SK-N-SH (cell line): ENCODE data around the gene LHPP. TPM values are rescaled to one million over a fixed set of nuclear protein-coding genes. Genes with fewer than 3 reads are reported as not detected.

Experiments
- CTCF ChIA-PET: fragments of 300-600, 350-600 bp; formaldehyde crosslinking; extraction: SDS; loops from one replicate; lab custom pipeline; 2021; lab: Yijun Ruan, JAX
- POLR2A ChIA-PET: fragments of 350-600 bp; sonication (Branson Sonifier 250); formaldehyde crosslinking; extraction: SDS; loops from one replicate; lab custom pipeline; 2020; ENCODE audit warnings: antibody characterized with exemption, inconsistent platforms; lab: Yijun Ruan, JAX
- DNase-seq: peaks from one replicate; pipeline ENCODE4 v3.0.0; 2012
- H2AFZ ChIP-seq: fragments of 200-600 bp; sonication (generic); 2 replicates; pipeline ENCODE4 v1.8.1; 2016; ENCODE audit warnings: antibody characterized with exemption, mild to moderate bottlenecking, low read depth
- H3F3A ChIP-seq: fragments of 200-600 bp; sonication (generic); replicated peaks from 2 replicates; pipeline ENCODE3; 2016; ENCODE audit warnings: antibody characterized with exemption, mild to moderate bottlenecking; ENCODE audit not compliant: insufficient read depth
- H3K27ac ChIP-seq, 2 experiments: fragments of 200-500 bp in 1 of 2; fragments of 200-600 bp in 1 of 2; sonication (Bioruptor generic) in 1 of 2; sonication (generic), shearing (Covaris generic) in 1 of 2; 2 replicates each; pipeline versions ENCODE4 v1.5.1 to v1.6.1; 2014 to 2016; ENCODE audit warnings: low read depth in 2 of 2, inconsistent platforms in 1 of 2, low read length in 1 of 2, mild to moderate bottlenecking in 1 of 2, mixed read lengths in 1 of 2
- H3K27me3 ChIP-seq: fragments of 200-600 bp; sonication (generic), shearing (Covaris generic); 2 replicates; pipeline ENCODE4 v1.6.1; 2016; ENCODE audit warnings: mixed run types; ENCODE audit not compliant: insufficient read depth
- H3K36me3 ChIP-seq, 2 experiments: fragments of 200-500 bp in 1 of 2; fragments of 200-600 bp in 1 of 2; sonication (Bioruptor generic) in 1 of 2; sonication (generic) in 1 of 2; replicated peaks in 1 of 2; 2 replicates each; pipeline versions ENCODE3 to v1.5.1; 2014 to 2016; ENCODE audit warnings: low read length in 1 of 2, mild to moderate bottlenecking in 1 of 2; ENCODE audit not compliant: insufficient read depth in 2 of 2, control insufficient read depth in 1 of 2
- H3K4me1 ChIP-seq, 2 experiments: fragments of 200-500 bp in 1 of 2; fragments of 200-600 bp in 1 of 2; sonication (Bioruptor generic) in 1 of 2; sonication (generic), shearing (Covaris generic) in 1 of 2; 2 replicates each; pipeline versions ENCODE4 v1.5.1 to v1.6.1; 2014 to 2016; ENCODE audit warnings: low read depth in 1 of 2, low read length in 1 of 2, mixed run types in 1 of 2; ENCODE audit not compliant: insufficient read depth in 2 of 2, control insufficient read depth in 1 of 2
- H3K4me2 ChIP-seq: fragments of 200-600 bp; sonication (generic), shearing (Covaris generic); 2 replicates; pipeline ENCODE4 v1.6.1; 2017; ENCODE audit warnings: mixed run types
- H3K4me3 ChIP-seq, 2 experiments: fragments of 200-500 bp in 1 of 2; fragments of 200-600 bp in 1 of 2; sonication (Bioruptor generic) in 1 of 2; sonication (generic), shearing (Covaris generic) in 1 of 2; 2 replicates each; pipeline versions ENCODE4 v1.5.1 to v1.8.1; 2014 to 2016; ENCODE audit warnings: low read depth in 2 of 2, inconsistent platforms in 1 of 2, low read length in 1 of 2, mild to moderate bottlenecking in 1 of 2, mixed read lengths in 1 of 2, moderate library complexity in 1 of 2
- H3K79me2 ChIP-seq: fragments of 200-600 bp; sonication (generic); 2 replicates; pipeline ENCODE4 v1.8.1; 2017; ENCODE audit warnings: mild to moderate bottlenecking; ENCODE audit not compliant: insufficient read depth
- H3K9ac ChIP-seq: fragments of 200-600 bp; sonication (generic); 2 replicates; pipeline ENCODE4 v1.6.1; 2017; ENCODE audit warnings: mixed run types
- H3K9me2 ChIP-seq: fragments of 200-600 bp; sonication (generic); 2 replicates; pipeline ENCODE4 v1.6.1; 2017; ENCODE audit warnings: mixed run types
- H3K9me3 ChIP-seq: fragments of 200-600 bp; sonication (generic); 2 replicates; pipeline ENCODE4 v1.6.1; 2017; ENCODE audit warnings: mixed run types, mild to moderate bottlenecking, moderate library complexity
- H4K20me1 ChIP-seq: fragments of 200-600 bp; sonication (generic); 2 replicates; pipeline ENCODE4 v1.6.1; 2017; ENCODE audit warnings: mild to moderate bottlenecking, mixed run types; ENCODE audit not compliant: insufficient read depth
- CTCF ChIP-seq: fragments of 200-600 bp; sonication (generic); IDR thresholded peaks from 2 replicates; pipeline ENCODE4 v1.6.1; 2017; ENCODE audit warnings: antibody characterized with exemption, mild to moderate bottlenecking, moderate library complexity
- ELF1 ChIP-seq: IDR thresholded peaks from 2 replicates; pipeline ENCODE4 v1.4.0; 2012
- FOXJ3 ChIP-seq: sonication (generic); formaldehyde crosslinking; IDR thresholded peaks from 2 replicates; pipeline ENCODE4 v1.5.1; 2020; ENCODE audit warnings: mild to moderate bottlenecking, missing genetic modification reagents
- GABPA ChIP-seq: IDR thresholded peaks from 2 replicates; pipeline ENCODE4 v1.4.0; 2012; ENCODE audit warnings: low read depth, mild to moderate bottlenecking
- IRF3 ChIP-seq: fragments of 150-350 bp; IDR thresholded peaks from 2 replicates; pipeline ENCODE4 v1.6.1; 2016; ENCODE audit warnings: mild to moderate bottlenecking, low read depth, low read length
- JUND ChIP-seq: IDR thresholded peaks from 2 replicates; pipeline ENCODE4 v1.4.0; 2012
- MEF2A ChIP-seq: IDR thresholded peaks from 2 replicates; pipeline ENCODE4 v1.4.0; 2012; ENCODE audit warnings: low read depth, borderline replicate concordance
- NFIC ChIP-seq: IDR thresholded peaks from 2 replicates; pipeline ENCODE4 v1.4.0; 2012; ENCODE audit warnings: borderline replicate concordance
- NRF1 ChIP-seq: IDR thresholded peaks from 2 replicates; pipeline ENCODE4 v1.6.1; 2012; ENCODE audit warnings: low read depth, mild to moderate bottlenecking, low read length
- PBX3 ChIP-seq: IDR thresholded peaks from 2 replicates; pipeline ENCODE4; 2012
- REST ChIP-seq: IDR thresholded peaks from 2 replicates; pipeline ENCODE4 v1.6.1; 2012; ENCODE audit warnings: mild to moderate bottlenecking, low read depth, low read length, moderate library complexity
- SIN3A ChIP-seq: IDR thresholded peaks from 2 replicates; pipeline ENCODE4 v1.6.1; 2012; ENCODE audit warnings: low read depth, mild to moderate bottlenecking, low read length, moderate library complexity, borderline replicate concordance
- TAF1 ChIP-seq: IDR thresholded peaks from 2 replicates; pipeline ENCODE4 v1.6.1; 2012; ENCODE audit warnings: low read depth, mild to moderate bottlenecking, low read length, moderate library complexity, borderline replicate concordance
- TCF12 ChIP-seq: IDR thresholded peaks from 2 replicates; pipeline ENCODE4 v1.4.0; 2012
- USF2 ChIP-seq: fragments of 150-350 bp; IDR thresholded peaks from 2 replicates; pipeline ENCODE4 v1.6.1; 2017; ENCODE audit warnings: antibody characterized with exemption, low read length, low read depth, borderline replicate concordance
- YY1 ChIP-seq: IDR thresholded peaks from 2 replicates; pipeline ENCODE4 v1.4.0; 2012; ENCODE audit warnings: low read depth, mild to moderate bottlenecking
- ZBTB33 ChIP-seq: IDR thresholded peaks from 2 replicates; pipeline ENCODE4 v1.4.0; 2012; ENCODE audit warnings: low read depth, borderline replicate concordance
- WGBS: methylation state at CpG from one replicate; pipeline ENCODE4 v1.1.6; 2017; ENCODE audit warnings: low lambda C conversion rate; 5-methylcytosine and 5-hydroxymethylcytosine counted together
- polyA plus RNA-seq, 3 experiments: library from polyadenylated mRNA; depleted of rRNA; stranded (reverse); fragments of >200 nt; gene quantifications; 2 replicates each; pipeline ENCODE4 v1.2.3, GENCODE V29; 2012

LHPP gene
- polyA plus RNA-seq, 1 of the 3 experiments (the other 2 are of a cell fraction), result 29.8 TPM

GRCh38 chr10:124558339-124559321 lies 97.0 kb downstream of the LHPP start:
- H3K4me1 ChIP-seq, result no peaks in the 10 kb centered on the region
- DNase-seq, result no peak
- no peak overlapping the region for H3K4me2 ChIP-seq
- POLR2A ChIA-PET, result interaction anchor here (0.7 kb wide), 1 partner anchor 26 kb away, joined by 3 read pairs; no protein-coding TSS in a partner anchor
- H3F3A ChIP-seq, result no peaks in the 10 kb centered on the region
- no peak for TF ChIP-seq SIN3A
- no peak for TF ChIP-seq USF2
- TF ChIP-seq REST, result no peak
- no peak for TF ChIP-seq MEF2A
- no peak for TF ChIP-seq NFIC
- no peak for TF ChIP-seq JUND
- TF ChIP-seq YY1, result no peak
- no peak for TF ChIP-seq GABPA
- TF ChIP-seq TAF1, result no peak
- no peak for TF ChIP-seq ELF1
- TF ChIP-seq PBX3, result no peak
- TF ChIP-seq FOXJ3 (CRISPR knock-in tag), result no peak
- TF ChIP-seq TCF12, result no peak
- TF ChIP-seq NRF1, result no peak
- TF ChIP-seq IRF3, result no peak
- no peak for TF ChIP-seq CTCF
- no peak for TF ChIP-seq ZBTB33
- no peak overlapping the region for H3K27ac ChIP-seq
- no peak overlapping the region for H3K9ac ChIP-seq
- 78% methylated on average over 17 of the region's 23 CpGs for WGBS
- no peak overlapping the region for H3K4me3 ChIP-seq
- no peaks in the 10 kb centered on the region for H4K20me1 ChIP-seq
- CTCF ChIA-PET, result interaction anchor here (1.1 to 1.5 kb wide), 4 partner anchors 18 to 187 kb away, joined by 3 to 4 read pairs (median 3); no protein-coding TSS in a partner anchor
- no peaks in the 10 kb centered on the region for H3K27me3 ChIP-seq
- no peaks in the 10 kb centered on the region for H3K79me2 ChIP-seq
- H3K36me3 ChIP-seq, result no peaks in the 10 kb centered on the region
- H2AFZ ChIP-seq, result no peak overlapping the region
- H3K9me3 ChIP-seq, result no peaks in the 10 kb centered on the region
- no peaks in the 10 kb centered on the region for H3K9me2 ChIP-seq
